ENCODE data around the gene BEGAIN. TPM values are rescaled to one million over a fixed set of nuclear protein-coding genes. Genes with fewer than 3 reads are reported as not detected.
A peak's percentile ranks its signal among the peaks of the same experiment; 100 is the strongest.

BEGAIN gene
- total and polyA plus RNA-seq, 2 experiments from 2014 or later = 1.4 to 2.5 TPM

- Histone ChIP-seq H4K20me1 (ENCODE audit: insufficient read depth, poor library complexity, severe bottlenecking) (no peaks in the 10 kb centered on the region), H3K27ac (no peak overlapping the region), H3K4me3 (no peak overlapping the region), H3K9me2 (replicated peaks; ENCODE audit: insufficient read depth) (no peaks in the 10 kb centered on the region), H3K79me2 (no peaks in the 10 kb centered on the region), H3K4me2 (no peak overlapping the region), H3K4me1 (ENCODE audit: insufficient read depth) (no peaks in the 10 kb centered on the region), H3K36me3 (replicated peaks; ENCODE audit: insufficient read depth, low read depth) (no peaks in the 10 kb centered on the region), H3K27me3 (no peaks in the 10 kb centered on the region), H2AFZ (no peak overlapping the region), H3K9me3 (ENCODE audit: low read depth) (no peaks in the 10 kb centered on the region)
- WGBS (ENCODE audit: low lambda C conversion rate, missing lambda C conversion rate) = 91% methylated on average over 10 of the region's 10 CpGs
- TF ChIP-seq CTCF (IDR thresholded peaks at IDR 0.05; ENCODE audit: poor library complexity) (no peak), EZH2 (IDR thresholded peaks at IDR 0.05; ENCODE audit: borderline replicate concordance) (no peak)
- peak; percentile 3 for DNase-seq (ENCODE audit: low spot score)
Observed at GRCh38 chr14:100528962-100529560, 58.2 kb downstream of the BEGAIN start.

- no peak overlapping the region for H3K4me3 ChIP-seq
- H3K27ac ChIP-seq = no peak overlapping the region
- 92% methylated on average over 2 of the region's 2 CpGs for WGBS (ENCODE audit: low lambda C conversion rate, missing lambda C conversion rate)
- no peaks in the 10 kb centered on the region for H4K20me1 ChIP-seq (ENCODE audit: insufficient read depth, poor library complexity, severe bottlenecking)
- no peaks in the 10 kb centered on the region for H3K4me1 ChIP-seq (ENCODE audit: insufficient read depth)
- H3K4me2 ChIP-seq = no peak overlapping the region
- H3K36me3 ChIP-seq (replicated peaks; ENCODE audit: insufficient read depth, low read depth) = no peaks in the 10 kb centered on the region
- TF ChIP-seq CTCF (IDR thresholded peaks at IDR 0.05; ENCODE audit: poor library complexity) = no peak
- no peak for TF ChIP-seq EZH2 (IDR thresholded peaks at IDR 0.05; ENCODE audit: borderline replicate concordance)
- TF ChIP-seq EZH2phosphoT487 (IDR thresholded peaks at IDR 0.05; ENCODE audit: low read depth, severe bottlenecking, unreplicated experiment) = no peak
- peak; percentile 4 for DNase-seq (ENCODE audit: low spot score)
- H3K9me3 ChIP-seq (ENCODE audit: low read depth) = no peaks in the 10 kb centered on the region
- no peaks in the 10 kb centered on the region for H3K27me3 ChIP-seq
- no peaks in the 10 kb centered on the region for H3K79me2 ChIP-seq
- H3K9me2 ChIP-seq (replicated peaks; ENCODE audit: insufficient read depth) = no peaks in the 10 kb centered on the region
- H2AFZ ChIP-seq = no peak overlapping the region
Observed at GRCh38 chr14:100526632-100527031, 60.6 kb downstream of the BEGAIN start.

- no peak for DNase-seq (ENCODE audit: low spot score)
- Histone ChIP-seq H3K9me2 (replicated peaks; ENCODE audit: insufficient read depth) (no peaks in the 10 kb centered on the region), H3K36me3 (replicated peaks; ENCODE audit: insufficient read depth, low read depth) (no peaks in the 10 kb centered on the region), H3K4me3 (no peak overlapping the region), H3K27ac (no peak overlapping the region), H3K9me3 (ENCODE audit: low read depth) (no peaks in the 10 kb centered on the region), H3K79me2 (no peaks in the 10 kb centered on the region), H3K4me1 (ENCODE audit: insufficient read depth) (no peaks in the 10 kb centered on the region), H2AFZ (no peak overlapping the region), H3K27me3 (no peaks in the 10 kb centered on the region), H4K20me1 (ENCODE audit: insufficient read depth, poor library complexity, severe bottlenecking) (no peaks in the 10 kb centered on the region), H3K4me2 (no peak overlapping the region)
- TF ChIP-seq CTCF (IDR thresholded peaks at IDR 0.05; ENCODE audit: poor library complexity) (no peak), EZH2phosphoT487 (IDR thresholded peaks at IDR 0.05; ENCODE audit: low read depth, severe bottlenecking, unreplicated experiment) (no peak), EZH2 (IDR thresholded peaks at IDR 0.05; ENCODE audit: borderline replicate concordance) (no peak)
- 97% methylated on average over 4 of the region's 4 CpGs for WGBS (ENCODE audit: low lambda C conversion rate, missing lambda C conversion rate)
Observed at GRCh38 chr14:100526057-100526456, 61.2 kb downstream of the BEGAIN start.

All from hepatocyte (in vitro differentiated cells).